Liver (tissue), 9 donors: ENCODE data around the gene TAF13. TPM values are rescaled to one million over a fixed set of nuclear protein-coding genes. Genes with fewer than 3 reads are reported as not detected.

Experiments
- DNase-seq: peaks from one replicate; pipeline ENCODE4 v3.0.0-alpha.2; 2017; ENCODE audit warnings: low spot score
- H3K27ac ChIP-seq, 2 donors: one replicate each; pipeline ENCODE4 v1.7.0; 2013; ENCODE audit warnings: inconsistent platforms in 2 of 2, low read length in 2 of 2, control low read depth in 1 of 2, low read depth in 1 of 2, mild to moderate bottlenecking in 1 of 2
- H3K27me3 ChIP-seq, 4 donors: one replicate each; pipeline versions ENCODE4 v1.6.1 to v1.7.0; 2013; ENCODE audit warnings: low read length in 3 of 4, inconsistent platforms in 1 of 4, mild to moderate bottlenecking in 1 of 4, moderate library complexity in 1 of 4; ENCODE audit not compliant: control insufficient read depth in 4 of 4, insufficient read depth in 4 of 4
- H3K36me3 ChIP-seq, 4 donors: one replicate each; pipeline versions ENCODE4 v1.6.1 to v1.7.0; 2013; ENCODE audit warnings: low read length in 3 of 4, mild to moderate bottlenecking in 3 of 4, low read depth in 1 of 4, moderate library complexity in 1 of 4; ENCODE audit not compliant: control insufficient read depth in 4 of 4, insufficient read depth in 3 of 4
- H3K4me1 ChIP-seq, 4 donors: one replicate each; pipeline versions ENCODE4 v1.6.1 to v1.7.0; 2013; ENCODE audit warnings: low read length in 3 of 4, mild to moderate bottlenecking in 3 of 4, moderate library complexity in 1 of 4; ENCODE audit not compliant: control insufficient read depth in 4 of 4, insufficient read depth in 4 of 4
- H3K4me3 ChIP-seq, 3 donors: one replicate each; pipeline versions ENCODE4 v1.6.1 to v1.7.0; 2013; ENCODE audit warnings: low read length in 3 of 3, control low read depth in 1 of 3, low read depth in 1 of 3, mild to moderate bottlenecking in 1 of 3
- H3K9ac ChIP-seq, 2 donors: one replicate each; pipeline ENCODE4 v1.7.0; 2013; ENCODE audit warnings: low read length in 2 of 2, mild to moderate bottlenecking in 2 of 2, moderate library complexity in 2 of 2, control low read depth in 1 of 2, low read depth in 1 of 2
- H3K9me3 ChIP-seq, 4 donors: one replicate each; pipeline versions ENCODE4 v1.6.1 to v1.7.0; 2013; ENCODE audit warnings: low read length in 3 of 4; ENCODE audit not compliant: control insufficient read depth in 4 of 4
- EGR1 ChIP-seq, 2 donors: IDR thresholded peaks; 2 replicates each; pipeline ENCODE4 v1.6.1; 2016 to 2018; ENCODE audit warnings: antibody characterized with exemption in 2 of 2, low read depth in 2 of 2
- FOXA1 ChIP-seq: IDR thresholded peaks from 2 replicates; pipeline ENCODE4 v1.6.1; 2016; ENCODE audit warnings: antibody characterized with exemption
- GABPA ChIP-seq, 2 donors: IDR thresholded peaks in 1 of 2; conservative IDR thresholded peaks in 1 of 2; 2 replicates each; pipeline ENCODE4 v1.6.1; 2016; ENCODE audit warnings: antibody characterized with exemption in 2 of 2, mild to moderate bottlenecking in 1 of 2, moderate library complexity in 1 of 2
- HNF4A ChIP-seq, 2 donors: conservative IDR thresholded peaks; 2 replicates each; pipeline ENCODE4 v1.6.1; 2016; ENCODE audit warnings: antibody characterized with exemption in 2 of 2, mild to moderate bottlenecking in 2 of 2
- MAX ChIP-seq: IDR thresholded peaks from 2 replicates; pipeline ENCODE4 v1.6.1; 2016; ENCODE audit warnings: antibody characterized with exemption
- NR2F2 ChIP-seq: IDR thresholded peaks from 2 replicates; pipeline ENCODE4 v1.6.1; 2016; ENCODE audit warnings: antibody characterized with exemption
- RAD21 ChIP-seq, 2 donors: IDR thresholded peaks; 2 replicates each; pipeline ENCODE4 v1.6.1; 2016; ENCODE audit warnings: antibody characterized with exemption in 2 of 2, mild to moderate bottlenecking in 2 of 2
- REST ChIP-seq: IDR thresholded peaks from 2 replicates; pipeline ENCODE4 v1.6.1; 2016; ENCODE audit warnings: antibody characterized with exemption, mild to moderate bottlenecking
- RXRA ChIP-seq, 2 donors: IDR thresholded peaks; 2 replicates each; pipeline ENCODE4 v1.6.1; 2017 to 2018; ENCODE audit warnings: antibody characterized with exemption in 2 of 2, mild to moderate bottlenecking in 1 of 2
- SP1 ChIP-seq: IDR thresholded peaks from 2 replicates; pipeline ENCODE4 v1.6.1; 2018; ENCODE audit warnings: antibody characterized with exemption, mild to moderate bottlenecking
- TAF1 ChIP-seq: conservative IDR thresholded peaks from 2 replicates; pipeline ENCODE4 v1.6.1; 2016; ENCODE audit warnings: antibody characterized with exemption, mild to moderate bottlenecking
- YY1 ChIP-seq: IDR thresholded peaks from 2 replicates; pipeline ENCODE4 v1.6.1; 2016; ENCODE audit warnings: antibody characterized with exemption, mild to moderate bottlenecking
- ZBTB33 ChIP-seq: IDR thresholded peaks from 2 replicates; pipeline ENCODE4 v1.6.1; 2016; ENCODE audit warnings: antibody characterized with exemption
- WGBS: extraction: QIAGEN DNeasy Blood & Tissue Kit; methylation state at CpG from one replicate; pipeline ENCODE4 v1.1.7; 2013; 5-methylcytosine and 5-hydroxymethylcytosine counted together
- polyA plus RNA-seq, 2 donors: library from polyadenylated mRNA; stranded (reverse) in 1 of 2; unstranded in 1 of 2; fragments of 200-250 nt in 1 of 2; fragments of >200 nt in 1 of 2; fragmentation: Nextera tagmentation in 1 of 2; extraction: Ambion mirVana in 1 of 2; gene quantifications; one replicate each; pipeline versions ENCODE4 v1.2.1 to v1.2.3, GENCODE V29; 2013 to 2015
- total RNA-seq, 2 donors: library from RNA; depleted of rRNA; stranded (reverse); fragments of >200 nt; gene quantifications; one replicate each; pipeline ENCODE4 v1.2.3, GENCODE V29; 2014
- TF ChIP-seq, protein P1 (sequence below): IDR thresholded peaks from 2 replicates; pipeline ENCODE4 v1.6.1; 2016; ENCODE audit warnings: antibody characterized with exemption
- TF ChIP-seq, protein P2 (sequence below): fragments of 150-350 bp; IDR thresholded peaks from 2 replicates; pipeline ENCODE4 v1.5.1; 2017; ENCODE audit warnings: improper control_type of control experiment, low read depth, low read length; ENCODE audit not compliant: missing input control
- donor health status: healthy.
- donor health status: healthy.
- donor health status: healthy.
- donor health status: healthy.
- donor health status: healthy.

TAF13 gene
- total and polyA plus RNA-seq, 4 donors, result 17.9 to 31.7 (median 20.2) TPM

- Histone ChIP-seq H3K4me3 (no peak overlapping the region), H3K9ac (no peak overlapping the region), H3K9me3 (no peaks in the 10 kb centered on the region), H3K27ac (no peak overlapping the region), H3K27me3 (peaks cover 0 to 3% (median 1%) of the 10 kb centered on the region in 4 donors), H3K4me1 (peaks cover 2 to 22% (median 13%) of the 10 kb centered on the region in 4 donors), H3K36me3 (no peaks in the 10 kb centered on the region)
- 14% methylated on average over 12 of the region's 12 CpGs for WGBS
- no peak for DNase-seq
- no peak for TF ChIP-seq MAX
- no peak for TF ChIP-seq SP1
Observed at GRCh38 chr1:109114342-109114674, 38.5 kb upstream of the TAF13 start.

DNA sequence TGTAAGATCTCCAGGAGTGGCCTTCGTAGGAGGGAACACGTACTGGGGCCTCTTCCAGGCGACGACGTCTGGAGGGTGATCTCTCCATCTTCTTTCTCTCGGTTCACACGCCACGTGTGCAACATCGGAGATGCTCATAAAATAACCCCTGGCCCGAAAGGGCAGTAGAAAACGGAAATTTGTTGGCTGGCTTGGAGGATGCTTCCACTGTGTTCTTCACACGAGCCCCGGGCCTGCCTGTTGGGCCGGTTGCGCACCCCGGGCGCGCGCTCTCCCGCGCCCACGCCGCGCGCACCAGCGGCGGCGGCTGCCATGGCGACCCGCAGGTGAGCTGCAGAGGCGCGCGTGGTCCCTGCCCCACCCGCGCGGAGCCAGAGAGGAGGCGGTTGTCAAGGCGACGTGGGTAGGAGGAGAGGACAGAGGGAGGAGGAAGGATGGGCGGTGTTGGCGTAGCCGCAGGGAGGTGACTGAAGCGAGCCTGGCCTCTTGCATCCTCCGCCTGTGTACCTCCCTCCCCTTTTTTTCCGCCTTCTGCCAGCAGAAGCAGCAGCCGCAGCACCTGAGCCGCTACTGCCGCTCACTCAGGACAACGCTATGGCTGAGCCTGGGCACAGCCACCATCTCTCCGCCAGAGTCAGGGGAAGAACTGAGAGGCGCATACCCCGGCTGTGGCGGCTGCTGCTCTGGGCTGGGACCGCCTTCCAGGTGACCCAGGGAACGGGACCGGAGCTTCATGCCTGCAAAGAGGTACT lies 38.0 kb upstream of the TAF13 start, which contains the start of gene ELAPOR1:
TSS of gene ELAPOR1 (plus strand) at position 526 of the 752 bp plus-strand sequence. CDS start at position 595, 69 bp downstream.
- peak within 1 kb of the TSS in 1 of 3 donors; percentile 25 for H3K4me3 ChIP-seq
- H3K9me3 ChIP-seq, result no peaks in the 10 kb centered on the region
- H3K36me3 ChIP-seq, result no peaks in the 10 kb centered on the region
- no peak within 1 kb of the TSS for H3K27ac ChIP-seq
- 4% methylated on average over 56 of the region's 56 CpGs for WGBS
- no peak within 1 kb of the TSS for H3K9ac ChIP-seq
- no peak for DNase-seq
- H3K27me3 ChIP-seq, result peaks cover 0 to 3% (median 1%) of the 10 kb centered on the region in 4 donors
- TF ChIP-seq RAD21 (IDR thresholded peaks at IDR 0.05) (no peak), FOXA1 (no peak), YY1 (no peak), GABPA (IDR thresholded peaks at IDR 0.05 in 1 of 2, conservative IDR thresholded peaks at IDR 0.05 in 1 of 2) (no peak), TAF1 (no peak), RXRA (IDR thresholded peaks at IDR 0.05) (no peak), ZBTB33 (no peak), HNF4A (conservative IDR thresholded peaks at IDR 0.05) (no peak), SP1 (no peak), NR2F2 (no peak), REST (no peak), EGR1 (IDR thresholded peaks at IDR 0.05; ENCODE audit: low read depth in 2 of 2) (no peak)
- TF ChIP-seq, protein P1, sequence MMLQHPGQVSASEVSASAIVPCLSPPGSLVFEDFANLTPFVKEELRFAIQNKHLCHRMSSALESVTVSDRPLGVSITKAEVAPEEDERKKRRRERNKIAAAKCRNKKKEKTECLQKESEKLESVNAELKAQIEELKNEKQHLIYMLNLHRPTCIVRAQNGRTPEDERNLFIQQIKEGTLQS, result no peak
- TF ChIP-seq, protein P2, sequence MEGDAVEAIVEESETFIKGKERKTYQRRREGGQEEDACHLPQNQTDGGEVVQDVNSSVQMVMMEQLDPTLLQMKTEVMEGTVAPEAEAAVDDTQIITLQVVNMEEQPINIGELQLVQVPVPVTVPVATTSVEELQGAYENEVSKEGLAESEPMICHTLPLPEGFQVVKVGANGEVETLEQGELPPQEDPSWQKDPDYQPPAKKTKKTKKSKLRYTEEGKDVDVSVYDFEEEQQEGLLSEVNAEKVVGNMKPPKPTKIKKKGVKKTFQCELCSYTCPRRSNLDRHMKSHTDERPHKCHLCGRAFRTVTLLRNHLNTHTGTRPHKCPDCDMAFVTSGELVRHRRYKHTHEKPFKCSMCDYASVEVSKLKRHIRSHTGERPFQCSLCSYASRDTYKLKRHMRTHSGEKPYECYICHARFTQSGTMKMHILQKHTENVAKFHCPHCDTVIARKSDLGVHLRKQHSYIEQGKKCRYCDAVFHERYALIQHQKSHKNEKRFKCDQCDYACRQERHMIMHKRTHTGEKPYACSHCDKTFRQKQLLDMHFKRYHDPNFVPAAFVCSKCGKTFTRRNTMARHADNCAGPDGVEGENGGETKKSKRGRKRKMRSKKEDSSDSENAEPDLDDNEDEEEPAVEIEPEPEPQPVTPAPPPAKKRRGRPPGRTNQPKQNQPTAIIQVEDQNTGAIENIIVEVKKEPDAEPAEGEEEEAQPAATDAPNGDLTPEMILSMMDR, result no peak
- H3K4me1 ChIP-seq, result peaks cover 2 to 22% (median 13%) of the 10 kb centered on the region in 4 donors
